Measurements from ENCODE around the gene COX5A.

COX5A gene

GRCh38 chr15:74892931-74893330 is 44.9 kb downstream of the COX5A start:
- no peaks in the 10 kb centered on the region for H4K20me1 ChIP-seq (ENCODE audit: insufficient read depth, low read length, poor library complexity, severe bottlenecking)
- H3K36me3 ChIP-seq (ENCODE audit: insufficient read depth, low read length), result no peaks in the 10 kb centered on the region
- no peak overlapping the region for H3K4me3 ChIP-seq (ENCODE audit: low read length, poor library complexity, severe bottlenecking)
- H3K9me2 ChIP-seq (replicated peaks; ENCODE audit: low read depth, low read length), result no peaks in the 10 kb centered on the region
- no peak for TF ChIP-seq EZH2phosphoT487 (IDR thresholded peaks at IDR 0.05; ENCODE audit: borderline replicate concordance)
- no peak for TF ChIP-seq CTCF (conservative IDR thresholded peaks at IDR 0.05; ENCODE audit: low read length)
- no peak overlapping the region for H3K4me2 ChIP-seq (ENCODE audit: low read depth, low read length, poor library complexity, severe bottlenecking)
- no peak overlapping the region for H3K9ac ChIP-seq (ENCODE audit: low read depth, low read length, poor library complexity, severe bottlenecking)
- H3K79me2 ChIP-seq (ENCODE audit: insufficient read depth, low read length), result peaks cover 18% of the 10 kb centered on the region
- no peak overlapping the region for H2AFZ ChIP-seq (ENCODE audit: low read length)
- H3F3A ChIP-seq (ENCODE audit: low read depth), result no peaks in the 10 kb centered on the region
- no peaks in the 10 kb centered on the region for H3K27me3 ChIP-seq (ENCODE audit: insufficient read depth, low read length, poor library complexity, severe bottlenecking)
- H3K4me1 ChIP-seq (ENCODE audit: insufficient read depth, low read length, poor library complexity, severe bottlenecking), result peaks cover 25% of the 10 kb centered on the region
- no peaks in the 10 kb centered on the region for H3K9me3 ChIP-seq (ENCODE audit: insufficient read depth, low read depth, low read length)

GRCh38 chr15:74892313-74892712 is 45.6 kb downstream of the COX5A start:
- no peaks in the 10 kb centered on the region for H3K36me3 ChIP-seq (ENCODE audit: insufficient read depth, low read length)
- no peaks in the 10 kb centered on the region for H3K9me3 ChIP-seq (ENCODE audit: insufficient read depth, low read depth, low read length)
- no peak overlapping the region for H3K9ac ChIP-seq (ENCODE audit: low read depth, low read length, poor library complexity, severe bottlenecking)
- peaks cover 21% of the 10 kb centered on the region for H3K4me1 ChIP-seq (ENCODE audit: insufficient read depth, low read length, poor library complexity, severe bottlenecking)
- no peak overlapping the region for H3K4me2 ChIP-seq (ENCODE audit: low read depth, low read length, poor library complexity, severe bottlenecking)
- H3K9me2 ChIP-seq (replicated peaks; ENCODE audit: low read depth, low read length), result no peaks in the 10 kb centered on the region
- no peak overlapping the region for H3K4me3 ChIP-seq (ENCODE audit: low read length, poor library complexity, severe bottlenecking)
- no peaks in the 10 kb centered on the region for H3F3A ChIP-seq (ENCODE audit: low read depth)
- no peaks in the 10 kb centered on the region for H4K20me1 ChIP-seq (ENCODE audit: insufficient read depth, low read length, poor library complexity, severe bottlenecking)
- H2AFZ ChIP-seq (ENCODE audit: low read length), result no peak overlapping the region
- peaks cover 18% of the 10 kb centered on the region for H3K79me2 ChIP-seq (ENCODE audit: insufficient read depth, low read length)
- no peak for TF ChIP-seq EZH2phosphoT487 (IDR thresholded peaks at IDR 0.05; ENCODE audit: borderline replicate concordance)
- no peak for TF ChIP-seq CTCF (conservative IDR thresholded peaks at IDR 0.05; ENCODE audit: low read length)
- no peaks in the 10 kb centered on the region for H3K27me3 ChIP-seq (ENCODE audit: insufficient read depth, low read length, poor library complexity, severe bottlenecking)

GRCh38 chr15:74891469-74891868 is 46.4 kb downstream of the COX5A start:
- peak overlapping the region; percentile 64 for H3K4me2 ChIP-seq (ENCODE audit: low read depth, low read length, poor library complexity, severe bottlenecking)

More at GRCh38 chr15:74891469-74891868, 46.4 kb downstream of the COX5A start:
- Histone ChIP-seq H3K4me3 (ENCODE audit: low read length, poor library complexity, severe bottlenecking) (peak overlapping the region; percentile 85), H3K9ac (ENCODE audit: low read depth, low read length, poor library complexity, severe bottlenecking) (peak overlapping the region; percentile 90), H4K20me1 (ENCODE audit: insufficient read depth, low read length, poor library complexity, severe bottlenecking) (no peaks in the 10 kb centered on the region), H3K27me3 (ENCODE audit: insufficient read depth, low read length, poor library complexity, severe bottlenecking) (no peaks in the 10 kb centered on the region), H3K9me3 (ENCODE audit: insufficient read depth, low read depth, low read length) (no peaks in the 10 kb centered on the region), H3K9me2 (replicated peaks; ENCODE audit: low read depth, low read length) (no peaks in the 10 kb centered on the region), H3K4me1 (ENCODE audit: insufficient read depth, low read length, poor library complexity, severe bottlenecking) (peaks cover 19% of the 10 kb centered on the region), H3K79me2 (ENCODE audit: insufficient read depth, low read length) (peaks cover 18% of the 10 kb centered on the region), H3K36me3 (ENCODE audit: insufficient read depth, low read length) (no peaks in the 10 kb centered on the region), H2AFZ (ENCODE audit: low read length) (no peak overlapping the region), H3F3A (ENCODE audit: low read depth) (no peaks in the 10 kb centered on the region)
- TF ChIP-seq CTCF (conservative IDR thresholded peaks at IDR 0.05; ENCODE audit: low read length), result no peak
- no peak for TF ChIP-seq EZH2phosphoT487 (IDR thresholded peaks at IDR 0.05; ENCODE audit: borderline replicate concordance)
